Measurements from ENCODE around the gene ARPP19. TPM values are rescaled to one million over a fixed set of nuclear protein-coding genes. Genes with fewer than 3 reads are reported as not detected.

ARPP19 gene
- total RNA-seq, 1 experiment from 2014 or later, result 163 TPM

DNA sequence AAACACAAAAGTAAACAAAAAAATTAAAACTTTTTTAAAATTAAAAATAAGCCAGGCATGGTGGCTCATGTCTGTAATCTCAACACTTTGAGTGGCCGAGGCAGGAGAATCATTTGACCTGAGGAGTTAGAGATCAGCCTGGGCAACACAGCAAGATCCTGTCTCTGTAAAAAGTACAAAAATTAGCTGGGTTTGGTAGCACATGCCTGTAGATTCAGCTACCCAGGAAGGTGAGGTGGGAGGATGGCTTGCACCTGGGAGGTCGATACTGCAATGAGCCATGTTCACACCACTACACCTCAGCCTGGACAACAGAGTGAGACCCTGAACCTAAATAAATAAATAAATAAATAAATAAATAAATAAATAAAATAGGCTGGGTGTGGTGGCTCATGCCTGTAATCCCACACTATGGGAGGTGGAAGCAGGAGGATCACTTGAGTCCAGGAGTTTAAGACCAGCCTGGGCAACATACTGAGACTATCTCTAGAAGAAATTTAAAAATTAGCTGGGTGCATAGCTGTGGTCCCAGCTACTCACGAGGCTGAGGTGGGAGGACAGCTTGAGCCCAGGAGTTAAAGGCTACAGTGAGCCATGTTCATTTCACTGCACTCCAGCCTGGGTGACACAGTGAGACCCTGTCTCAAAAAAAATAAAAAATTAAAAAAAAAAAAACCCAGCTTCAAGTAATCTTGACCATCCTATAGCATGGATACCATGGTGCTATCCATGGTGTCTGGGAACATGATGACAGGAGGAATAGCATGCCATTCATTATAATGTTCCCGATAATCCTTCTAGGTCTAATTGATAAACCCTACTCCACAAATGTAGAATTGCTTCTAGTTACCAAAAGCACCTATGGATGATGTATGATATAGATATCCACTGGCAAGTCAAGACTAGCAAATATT is 44.4 kb downstream of the ARPP19 start:
- no peaks in the 10 kb centered on the region for H3K9me3 ChIP-seq (ENCODE audit: control insufficient read depth in 1 of 2, insufficient read depth in 1 of 2, low read depth in 1 of 2, low read length in 2 of 2)
- BruUV-seq (replicated peaks), result no TSS peak
- H3K9me2 ChIP-seq (ENCODE audit: insufficient read depth), result no peaks in the 10 kb centered on the region
- no peaks in the 10 kb centered on the region for H4K20me1 ChIP-seq (ENCODE audit: insufficient read depth)
- H3K79me2 ChIP-seq (ENCODE audit: insufficient read depth, low read length), result peaks cover 7% of the 10 kb centered on the region
- H3K4me2 ChIP-seq (ENCODE audit: low read length), result no peak overlapping the region
- H3K4me1 ChIP-seq (ENCODE audit: control insufficient read depth in 1 of 2, insufficient read depth in 2 of 2, low read length in 2 of 2), result peaks cover under 1 to 16% of the 10 kb centered on the region in 2 experiments; a peak in 3 of 4 replicates
- no peak overlapping the region for H2AFZ ChIP-seq (ENCODE audit: low read depth, low read length, poor library complexity, severe bottlenecking)
- CTCF ChIA-PET, result no interaction called here
- no peak overlapping the region for H3K27ac ChIP-seq (ENCODE audit: low read depth, low read length)
- DNase-seq (ENCODE audit: low read depth, low spot score) (no peak), ATAC-seq (no peak)
- no peak overlapping the region for H3K9ac ChIP-seq (ENCODE audit: low read length)
- no peaks in the 10 kb centered on the region for H3K27me3 ChIP-seq (ENCODE audit: insufficient read depth, low read length)
- no peak for TF ChIP-seq CBX3 (IDR thresholded peaks at IDR 0.05; ENCODE audit: low read depth)
- TF ChIP-seq EGR1 (IDR thresholded peaks at IDR 0.05; ENCODE audit: low read depth), result no peak
- TF ChIP-seq SP1 (IDR thresholded peaks at IDR 0.05; ENCODE audit: low read depth), result no peak
- TF ChIP-seq, protein P1, sequence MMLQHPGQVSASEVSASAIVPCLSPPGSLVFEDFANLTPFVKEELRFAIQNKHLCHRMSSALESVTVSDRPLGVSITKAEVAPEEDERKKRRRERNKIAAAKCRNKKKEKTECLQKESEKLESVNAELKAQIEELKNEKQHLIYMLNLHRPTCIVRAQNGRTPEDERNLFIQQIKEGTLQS (IDR thresholded peaks at IDR 0.05), result no peak
- no peak for TF ChIP-seq EZH2 (IDR thresholded peaks at IDR 0.05)
- TF ChIP-seq, protein P2, sequence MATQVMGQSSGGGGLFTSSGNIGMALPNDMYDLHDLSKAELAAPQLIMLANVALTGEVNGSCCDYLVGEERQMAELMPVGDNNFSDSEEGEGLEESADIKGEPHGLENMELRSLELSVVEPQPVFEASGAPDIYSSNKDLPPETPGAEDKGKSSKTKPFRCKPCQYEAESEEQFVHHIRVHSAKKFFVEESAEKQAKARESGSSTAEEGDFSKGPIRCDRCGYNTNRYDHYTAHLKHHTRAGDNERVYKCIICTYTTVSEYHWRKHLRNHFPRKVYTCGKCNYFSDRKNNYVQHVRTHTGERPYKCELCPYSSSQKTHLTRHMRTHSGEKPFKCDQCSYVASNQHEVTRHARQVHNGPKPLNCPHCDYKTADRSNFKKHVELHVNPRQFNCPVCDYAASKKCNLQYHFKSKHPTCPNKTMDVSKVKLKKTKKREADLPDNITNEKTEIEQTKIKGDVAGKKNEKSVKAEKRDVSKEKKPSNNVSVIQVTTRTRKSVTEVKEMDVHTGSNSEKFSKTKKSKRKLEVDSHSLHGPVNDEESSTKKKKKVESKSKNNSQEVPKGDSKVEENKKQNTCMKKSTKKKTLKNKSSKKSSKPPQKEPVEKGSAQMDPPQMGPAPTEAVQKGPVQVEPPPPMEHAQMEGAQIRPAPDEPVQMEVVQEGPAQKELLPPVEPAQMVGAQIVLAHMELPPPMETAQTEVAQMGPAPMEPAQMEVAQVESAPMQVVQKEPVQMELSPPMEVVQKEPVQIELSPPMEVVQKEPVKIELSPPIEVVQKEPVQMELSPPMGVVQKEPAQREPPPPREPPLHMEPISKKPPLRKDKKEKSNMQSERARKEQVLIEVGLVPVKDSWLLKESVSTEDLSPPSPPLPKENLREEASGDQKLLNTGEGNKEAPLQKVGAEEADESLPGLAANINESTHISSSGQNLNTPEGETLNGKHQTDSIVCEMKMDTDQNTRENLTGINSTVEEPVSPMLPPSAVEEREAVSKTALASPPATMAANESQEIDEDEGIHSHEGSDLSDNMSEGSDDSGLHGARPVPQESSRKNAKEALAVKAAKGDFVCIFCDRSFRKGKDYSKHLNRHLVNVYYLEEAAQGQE (IDR thresholded peaks at IDR 0.05; ENCODE audit: low read depth), result no peak
- TF ChIP-seq, protein P3, sequence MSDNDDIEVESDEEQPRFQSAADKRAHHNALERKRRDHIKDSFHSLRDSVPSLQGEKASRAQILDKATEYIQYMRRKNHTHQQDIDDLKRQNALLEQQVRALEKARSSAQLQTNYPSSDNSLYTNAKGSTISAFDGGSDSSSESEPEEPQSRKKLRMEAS (IDR thresholded peaks at IDR 0.05), result no peak
- TF ChIP-seq FOSL1 (IDR thresholded peaks at IDR 0.05; ENCODE audit: low read depth), result no peak
- no peak for TF ChIP-seq POLR2A (IDR thresholded peaks at IDR 0.05; ENCODE audit: borderline replicate concordance, extremely low read depth, insufficient read depth, insufficient read length)
- no peak for TF ChIP-seq ZFX (IDR thresholded peaks at IDR 0.05)
- TF ChIP-seq, protein P4, sequence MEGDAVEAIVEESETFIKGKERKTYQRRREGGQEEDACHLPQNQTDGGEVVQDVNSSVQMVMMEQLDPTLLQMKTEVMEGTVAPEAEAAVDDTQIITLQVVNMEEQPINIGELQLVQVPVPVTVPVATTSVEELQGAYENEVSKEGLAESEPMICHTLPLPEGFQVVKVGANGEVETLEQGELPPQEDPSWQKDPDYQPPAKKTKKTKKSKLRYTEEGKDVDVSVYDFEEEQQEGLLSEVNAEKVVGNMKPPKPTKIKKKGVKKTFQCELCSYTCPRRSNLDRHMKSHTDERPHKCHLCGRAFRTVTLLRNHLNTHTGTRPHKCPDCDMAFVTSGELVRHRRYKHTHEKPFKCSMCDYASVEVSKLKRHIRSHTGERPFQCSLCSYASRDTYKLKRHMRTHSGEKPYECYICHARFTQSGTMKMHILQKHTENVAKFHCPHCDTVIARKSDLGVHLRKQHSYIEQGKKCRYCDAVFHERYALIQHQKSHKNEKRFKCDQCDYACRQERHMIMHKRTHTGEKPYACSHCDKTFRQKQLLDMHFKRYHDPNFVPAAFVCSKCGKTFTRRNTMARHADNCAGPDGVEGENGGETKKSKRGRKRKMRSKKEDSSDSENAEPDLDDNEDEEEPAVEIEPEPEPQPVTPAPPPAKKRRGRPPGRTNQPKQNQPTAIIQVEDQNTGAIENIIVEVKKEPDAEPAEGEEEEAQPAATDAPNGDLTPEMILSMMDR (IDR thresholded peaks at IDR 0.05 in 2 of 3, conservative IDR thresholded peaks at IDR 0.05 in 1 of 3; ENCODE audit: borderline replicate concordance in 1 of 3, insufficient read depth in 1 of 3, low read depth in 2 of 3, low read length in 2 of 3), result no peak
- TF ChIP-seq, protein P5, sequence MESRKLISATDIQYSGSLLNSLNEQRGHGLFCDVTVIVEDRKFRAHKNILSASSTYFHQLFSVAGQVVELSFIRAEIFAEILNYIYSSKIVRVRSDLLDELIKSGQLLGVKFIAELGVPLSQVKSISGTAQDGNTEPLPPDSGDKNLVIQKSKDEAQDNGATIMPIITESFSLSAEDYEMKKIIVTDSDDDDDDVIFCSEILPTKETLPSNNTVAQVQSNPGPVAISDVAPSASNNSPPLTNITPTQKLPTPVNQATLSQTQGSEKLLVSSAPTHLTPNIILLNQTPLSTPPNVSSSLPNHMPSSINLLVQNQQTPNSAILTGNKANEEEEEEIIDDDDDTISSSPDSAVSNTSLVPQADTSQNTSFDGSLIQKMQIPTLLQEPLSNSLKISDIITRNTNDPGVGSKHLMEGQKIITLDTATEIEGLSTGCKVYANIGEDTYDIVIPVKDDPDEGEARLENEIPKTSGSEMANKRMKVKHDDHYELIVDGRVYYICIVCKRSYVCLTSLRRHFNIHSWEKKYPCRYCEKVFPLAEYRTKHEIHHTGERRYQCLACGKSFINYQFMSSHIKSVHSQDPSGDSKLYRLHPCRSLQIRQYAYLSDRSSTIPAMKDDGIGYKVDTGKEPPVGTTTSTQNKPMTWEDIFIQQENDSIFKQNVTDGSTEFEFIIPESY (IDR thresholded peaks at IDR 0.05; ENCODE audit: extremely low read depth, insufficient replicate concordance, low read length), result no peak
- TF ChIP-seq EZH2phosphoT487 (IDR thresholded peaks at IDR 0.05; ENCODE audit: borderline replicate concordance), result no peak
- no peak for TF ChIP-seq SRF (IDR thresholded peaks at IDR 0.05; ENCODE audit: low read depth)
- H3K4me3 ChIP-seq (replicated peaks in 1 of 2; ENCODE audit: low read depth in 1 of 2, low read length in 2 of 2), result no peak overlapping the region
- intact Hi-C loops (cut with micrococcal nuclease), result no loop called here
- POLR2A ChIA-PET, result no interaction called here
- no peaks in the 10 kb centered on the region for H3K36me3 ChIP-seq (ENCODE audit: control insufficient read depth in 1 of 2, insufficient read depth in 2 of 2, low read length in 2 of 2)
- RAD21 ChIA-PET (ENCODE audit: low non-redundant PET in 1 of 2, low total read pairs in 2 of 2, uncharacterized antibody in 2 of 2, unreplicated experiment in 2 of 2), result no interaction called here

All from HCT116 (cell line).